Stomach (tissue), 9 donors: ENCODE measurements around the gene ALK. TPM values are rescaled to one million over a fixed set of nuclear protein-coding genes. Genes with fewer than 3 reads are reported as not detected.
A peak's percentile ranks its signal among the peaks of the same experiment; 100 is the strongest.
"Not testable (repeated sequence)": the region's sequence is repeated elsewhere in the genome, so short reads cannot be mapped to it uniquely, and the experiment has no call there.

Experiments
- DNase-seq, 2 donors: peaks; one replicate each; pipeline versions ENCODE4 v3.0.0 to v3.0.0-alpha.2; 2013 to 2019
- H3K27ac ChIP-seq, 5 donors: fragments of 200-600 bp in 4 of 5; sonication (generic) in 4 of 5; one replicate each; pipeline ENCODE4 v1.5.1; 2013 to 2019; ENCODE audit warnings: mild to moderate bottlenecking in 1 of 5, moderate library complexity in 1 of 5
- H3K27me3 ChIP-seq, 3 donors: fragments of 200-600 bp; sonication (generic); one replicate each; pipeline ENCODE4 v1.5.1; 2017 to 2019; ENCODE audit warnings: mixed run types in 1 of 3
- H3K36me3 ChIP-seq, 4 donors: fragments of 200-600 bp; sonication (generic); 1 replicate in 3 of 4; 2 replicates in 1 of 4; pipeline ENCODE4 v1.5.1; 2016 to 2019
- H3K4me1 ChIP-seq, 4 donors: fragments of 200-600 bp; sonication (generic); one replicate each; pipeline ENCODE4 v1.5.1; 2016 to 2019
- H3K4me3 ChIP-seq, 4 donors: fragments of 200-600 bp; sonication (generic) in 3 of 4; one replicate each; pipeline ENCODE4 v1.5.1; 2016 to 2019; ENCODE audit warnings: mild to moderate bottlenecking in 1 of 4
- H3K9me3 ChIP-seq, 4 donors: fragments of 200-600 bp; sonication (generic); one replicate each; pipeline ENCODE4 v1.5.1; 2016 to 2019
- EP300 ChIP-seq: sonication (generic); formaldehyde crosslinking; IDR thresholded peaks from one replicate; pipeline ENCODE4 v1.6.1; 2017; ENCODE audit warnings: antibody characterized with exemption
- POLR2A ChIP-seq, 4 donors: fragments of 450-650 bp; IDR thresholded peaks; one replicate each; pipeline ENCODE4 v1.6.1; 2016; ENCODE audit warnings: antibody characterized with exemption in 4 of 4, control low read depth in 2 of 4, mild to moderate bottlenecking in 1 of 4, moderate library complexity in 1 of 4
- POLR2AphosphoS5 ChIP-seq, 3 donors: sonication (generic); formaldehyde crosslinking; IDR thresholded peaks; one replicate each; pipeline ENCODE4 v1.6.1; 2016; ENCODE audit warnings: antibody characterized with exemption in 3 of 3
- WGBS, 5 donors: extraction: QIAGEN DNeasy Blood & Tissue Kit in 3 of 5; methylation state at CpG; one replicate each; pipeline versions ENCODE4 v1.1.5 to v1.1.7; 2013 to 2018; 5-methylcytosine and 5-hydroxymethylcytosine counted together
- intact Hi-C: fragments of 100-400 bp; cut with DNase I; formaldehyde crosslinking; loops from one replicate; pipeline ENCODE4 v1.15.1; 2023; ENCODE audit warnings: low total_unique reads
- polyA plus RNA-seq, 3 donors: library from polyadenylated mRNA; stranded (reverse); fragments of 200-250 nt; gene quantifications; one replicate each; pipeline ENCODE4 v1.2.3, GENCODE V29; 2013
- total RNA-seq, 5 donors: library from RNA; depleted of rRNA; stranded (reverse); fragments of >200 nt; gene quantifications; one replicate each; pipeline versions ENCODE4 v1.1.0 to v1.2.3, GENCODE V29; 2014 to 2016
- TF ChIP-seq, protein P1 (sequence below), 7 experiments: fragments of 450-650 bp in 4 of 7; fragments of 200-600 bp in 3 of 7; sonication (generic) in 3 of 7; IDR thresholded peaks; one replicate each; pipeline ENCODE4 v1.5.1; 2016 to 2019; ENCODE audit warnings: antibody characterized with exemption in 7 of 7, control low read depth in 2 of 7, mild to moderate bottlenecking in 1 of 7
- donor health status: healthy with polysubstance abuse.
- donor health status: Bipolar disorder and iron deficiency.
- donor health status: healthy.

ALK gene
- total and polyA plus RNA-seq, 8 donors: 0.13 to 0.92 TPM; not detected in 6

GRCh38 chr2:29259221-29259620, 662.2 kb downstream of the ALK start:
- intact Hi-C loops: no loop called here

GRCh38 chr2:29255004-29255403, 666.4 kb downstream of the ALK start:
- no peaks in the 10 kb centered on the region for H3K36me3 ChIP-seq
- H3K9me3 ChIP-seq: no peaks in the 10 kb centered on the region
- TF ChIP-seq POLR2AphosphoS5 (IDR thresholded peaks at IDR 0.05) (no peak), POLR2A (IDR thresholded peaks at IDR 0.05) (no peak), EP300 (no peak)
- TF ChIP-seq, protein P1, sequence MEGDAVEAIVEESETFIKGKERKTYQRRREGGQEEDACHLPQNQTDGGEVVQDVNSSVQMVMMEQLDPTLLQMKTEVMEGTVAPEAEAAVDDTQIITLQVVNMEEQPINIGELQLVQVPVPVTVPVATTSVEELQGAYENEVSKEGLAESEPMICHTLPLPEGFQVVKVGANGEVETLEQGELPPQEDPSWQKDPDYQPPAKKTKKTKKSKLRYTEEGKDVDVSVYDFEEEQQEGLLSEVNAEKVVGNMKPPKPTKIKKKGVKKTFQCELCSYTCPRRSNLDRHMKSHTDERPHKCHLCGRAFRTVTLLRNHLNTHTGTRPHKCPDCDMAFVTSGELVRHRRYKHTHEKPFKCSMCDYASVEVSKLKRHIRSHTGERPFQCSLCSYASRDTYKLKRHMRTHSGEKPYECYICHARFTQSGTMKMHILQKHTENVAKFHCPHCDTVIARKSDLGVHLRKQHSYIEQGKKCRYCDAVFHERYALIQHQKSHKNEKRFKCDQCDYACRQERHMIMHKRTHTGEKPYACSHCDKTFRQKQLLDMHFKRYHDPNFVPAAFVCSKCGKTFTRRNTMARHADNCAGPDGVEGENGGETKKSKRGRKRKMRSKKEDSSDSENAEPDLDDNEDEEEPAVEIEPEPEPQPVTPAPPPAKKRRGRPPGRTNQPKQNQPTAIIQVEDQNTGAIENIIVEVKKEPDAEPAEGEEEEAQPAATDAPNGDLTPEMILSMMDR (IDR thresholded peaks at IDR 0.05): no peak
- DNase-seq: no peak
- no peaks in the 10 kb centered on the region for H3K27me3 ChIP-seq
- intact Hi-C loops: no loop called here
- H3K4me3 ChIP-seq: no peak overlapping the region
- peaks cover 0 to 3% (median 0%) of the 10 kb centered on the region in 4 donors for H3K4me1 ChIP-seq
- WGBS, 5 donors: 67 to 74% (median 73%) methylated on average over 2 of the region's 2 CpGs
- H3K27ac ChIP-seq: no peak overlapping the region

More at GRCh38 chr2:29259221-29259620, 662.2 kb downstream of the ALK start:
- no peak overlapping the region for H3K27ac ChIP-seq
- DNase-seq: no peak
- H3K4me3 ChIP-seq: no peak overlapping the region
- no peaks in the 10 kb centered on the region for H3K9me3 ChIP-seq
- H3K36me3 ChIP-seq: no peaks in the 10 kb centered on the region
- WGBS, 5 donors: 49 to 68% (median 61%) methylated on average over 4 of the region's 4 CpGs
- H3K4me1 ChIP-seq: no peaks in the 10 kb centered on the region
- TF ChIP-seq POLR2AphosphoS5 (IDR thresholded peaks at IDR 0.05) (no peak), EP300 (no peak), POLR2A (IDR thresholded peaks at IDR 0.05) (no peak)
- TF ChIP-seq, protein P1 (IDR thresholded peaks at IDR 0.05): no peak
- no peaks in the 10 kb centered on the region for H3K27me3 ChIP-seq

GRCh38 chr2:29253495-29254275, 667.7 kb downstream of the ALK start:
- WGBS, 5 donors: 40 to 54% (median 44%) methylated on average over 4 of the region's 4 CpGs
- intact Hi-C loops, H3K4me1 ChIP-seq, H3K9me3 ChIP-seq, H3K27me3 ChIP-seq, H3K27ac ChIP-seq, H3K4me3 ChIP-seq, H3K36me3 ChIP-seq: not testable (repeated sequence)
- DNase-seq: peak in 1 of 2 donors; percentile 49

DNA sequence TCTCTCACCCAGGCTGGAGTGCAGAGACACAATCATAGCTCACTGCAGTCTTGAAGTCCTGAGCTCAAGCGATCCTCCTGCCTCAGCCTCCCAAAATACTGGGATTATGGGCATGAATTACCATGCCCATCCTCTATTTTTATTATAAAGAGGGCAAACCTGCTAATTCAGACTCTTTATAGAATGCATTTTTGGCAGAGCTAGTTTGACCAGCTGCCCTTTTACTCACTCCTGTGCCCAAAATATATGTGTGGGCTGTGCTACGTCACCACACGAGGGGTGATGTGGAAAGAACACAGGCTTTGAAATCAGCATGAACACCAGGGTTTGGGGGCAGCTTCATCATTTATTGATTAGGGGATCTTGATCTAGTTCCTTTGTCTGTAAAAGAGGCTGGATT, 668.4 kb downstream of the ALK start:
- intact Hi-C loops: no loop called here
- H3K9me3 ChIP-seq: no peaks in the 10 kb centered on the region
- no peak overlapping the region for H3K4me3 ChIP-seq
- 58 to 70% (median 64%) methylated on average over 3 of the region's 3 CpGs for WGBS, 5 donors
- H3K27me3 ChIP-seq: no peaks in the 10 kb centered on the region
- TF ChIP-seq POLR2AphosphoS5 (IDR thresholded peaks at IDR 0.05): no peak
- no peak for TF ChIP-seq POLR2A (IDR thresholded peaks at IDR 0.05)
- TF ChIP-seq, protein P1 (IDR thresholded peaks at IDR 0.05): no peak
- TF ChIP-seq EP300: no peak
- H3K27ac ChIP-seq: no peak overlapping the region
- no peaks in the 10 kb centered on the region for H3K36me3 ChIP-seq
- no peak for DNase-seq
- peaks cover 0 to 3% (median 0%) of the 10 kb centered on the region in 4 donors for H3K4me1 ChIP-seq

GRCh38 chr2:29251406-29251805, 670.0 kb downstream of the ALK start:
- intact Hi-C loops: no loop called here
- no peak for TF ChIP-seq POLR2AphosphoS5 (IDR thresholded peaks at IDR 0.05)
- Histone ChIP-seq H3K27me3 (no peaks in the 10 kb centered on the region), H3K4me1 (peaks cover 0 to 3% (median 0%) of the 10 kb centered on the region in 4 donors), H3K4me3 (no peak overlapping the region), H3K36me3 (no peaks in the 10 kb centered on the region), H3K9me3 (no peaks in the 10 kb centered on the region), H3K27ac (no peak overlapping the region)
- no peak for DNase-seq
- WGBS, 5 donors: 85 to 92% (median 89%) methylated on average over 5 of the region's 5 CpGs
